ACC112 (cell line): ENCODE results near the gene SHKBP1.
A peak's percentile ranks its signal among the peaks of the same experiment; 100 is the strongest.
"Not testable (repeated sequence)": the region's sequence is repeated elsewhere in the genome, so short reads cannot be mapped to it uniquely, and the experiment has no call there.

ENCODE experiments used
- H2AFZ ChIP-seq: fragments of 200-600 bp; sonication (generic); one replicate; pipeline ENCODE4 v1.6.0; 2017; ENCODE audit warnings: antibody characterized with exemption, low read length; ENCODE audit not compliant: unreplicated experiment
- H3K27ac ChIP-seq: fragments of 200-600 bp; sonication (generic); 2 replicates; pipeline ENCODE4 v1.5.1; 2014; ENCODE audit warnings: low read depth, mild to moderate bottlenecking, antibody characterized with exemption, low read length, moderate library complexity
- H3K27me3 ChIP-seq: fragments of 200-600 bp; sonication (generic); 2 replicates; pipeline ENCODE4 v1.6.1; 2014; ENCODE audit warnings: mild to moderate bottlenecking, antibody characterized with exemption, low read length, moderate library complexity, mixed read lengths; ENCODE audit not compliant: insufficient read depth
- H3K36me3 ChIP-seq: fragments of 200-600 bp; sonication (generic); 2 replicates; pipeline ENCODE4 v1.6.1; 2016; ENCODE audit warnings: mild to moderate bottlenecking, antibody characterized with exemption, low read length, moderate library complexity, mixed read lengths; ENCODE audit not compliant: insufficient read depth
- H3K4me1 ChIP-seq: fragments of 200-600 bp; sonication (generic); one replicate; pipeline ENCODE4 v1.6.1; 2016; ENCODE audit warnings: low read length, mixed read lengths; ENCODE audit not compliant: insufficient read depth, unreplicated experiment, control insufficient read depth
- H3K4me3 ChIP-seq: fragments of 200-600 bp; sonication (generic); 2 replicates; pipeline ENCODE4 v1.5.1; 2014; ENCODE audit warnings: mild to moderate bottlenecking, low read depth, low read length
- H3K79me2 ChIP-seq: fragments of 200-600 bp; sonication (generic); one replicate; pipeline ENCODE4 v1.6.0; 2016; ENCODE audit warnings: low read length; ENCODE audit not compliant: control insufficient read depth, unreplicated experiment, insufficient read depth

Gene SHKBP1

GRCh38 chr19:40559394-40559793, 17.3 kb upstream of the SHKBP1 start:
- Histone ChIP-seq H3K4me1 (no peaks in the 10 kb centered on the region), H3K27ac (no peak overlapping the region), H3K36me3 (no peaks in the 10 kb centered on the region), H3K4me3 (no peak overlapping the region), H2AFZ (no peak overlapping the region), H3K79me2 (no peaks in the 10 kb centered on the region), H3K27me3 (peaks cover 3% of the 10 kb centered on the region; the same call in 1 of the 2 replicates)

DNA sequence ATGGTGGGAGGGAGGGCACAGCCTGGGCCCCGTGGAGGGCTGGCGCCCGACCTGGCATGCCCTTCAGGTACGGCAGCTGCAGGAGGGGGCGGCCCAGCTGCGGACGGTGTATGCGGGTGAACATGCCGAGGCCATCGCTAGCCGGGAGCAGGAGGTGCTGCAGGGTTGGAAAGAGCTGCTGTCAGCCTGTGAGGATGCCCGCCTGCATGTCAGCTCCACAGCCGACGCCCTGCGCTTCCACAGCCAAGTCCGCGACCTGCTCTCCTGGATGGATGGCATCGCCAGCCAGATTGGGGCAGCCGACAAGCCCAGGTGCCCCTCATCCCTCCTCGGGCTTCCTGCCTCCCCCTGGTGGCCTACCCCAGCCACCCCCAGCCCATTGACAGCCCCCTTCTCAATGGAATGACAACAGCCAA, 16.6 kb upstream of the SHKBP1 start:
- Histone ChIP-seq H2AFZ (no peak overlapping the region), H3K4me3 (no peak overlapping the region), H3K27ac (no peak overlapping the region), H3K36me3 (no peaks in the 10 kb centered on the region), H3K27me3 (no peaks in the 10 kb centered on the region), H3K79me2 (no peaks in the 10 kb centered on the region), H3K4me1 (no peaks in the 10 kb centered on the region)

GRCh38 chr19:40561947-40562346, 14.7 kb upstream of the SHKBP1 start:
- H3K27me3 ChIP-seq = no peaks in the 10 kb centered on the region
- no peak overlapping the region for H2AFZ ChIP-seq
- no peaks in the 10 kb centered on the region for H3K36me3 ChIP-seq
- H3K4me1 ChIP-seq = no peaks in the 10 kb centered on the region
- no peaks in the 10 kb centered on the region for H3K79me2 ChIP-seq
- no peak overlapping the region for H3K4me3 ChIP-seq
- H3K27ac ChIP-seq = no peak overlapping the region

- not testable (repeated sequence) for H3K79me2 ChIP-seq, H2AFZ ChIP-seq, H3K27ac ChIP-seq, H3K36me3 ChIP-seq, H3K4me1 ChIP-seq, H3K4me3 ChIP-seq
- H3K27me3 ChIP-seq = peaks cover 14% of the 10 kb centered on the region; the same call in 1 of the 2 replicates
Measured at GRCh38 chr19:40564535-40564934, 12.1 kb upstream of the SHKBP1 start.

DNA sequence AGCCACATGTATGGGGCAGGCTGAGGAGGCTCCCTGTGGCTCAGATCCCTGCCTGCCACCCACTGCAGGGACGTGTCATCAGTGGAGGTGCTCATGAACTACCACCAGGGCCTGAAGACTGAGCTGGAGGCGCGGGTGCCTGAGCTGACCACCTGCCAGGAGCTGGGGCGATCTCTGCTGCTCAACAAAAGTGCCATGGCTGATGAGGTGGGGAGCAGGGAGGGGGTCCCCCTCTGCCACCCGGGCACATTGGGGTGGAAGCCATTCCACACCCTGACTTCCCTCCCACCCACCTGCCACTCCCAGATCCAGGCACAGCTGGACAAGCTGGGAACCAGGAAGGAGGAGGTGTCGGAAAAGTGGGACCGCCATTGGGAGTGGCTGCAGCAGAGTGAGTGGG, 11.3 kb upstream of the SHKBP1 start:
- H3K4me3 ChIP-seq = no peak overlapping the region
- peaks cover 14% of the 10 kb centered on the region; the same call in 1 of the 2 replicates for H3K27me3 ChIP-seq
- no peaks in the 10 kb centered on the region for H3K79me2 ChIP-seq

GRCh38 chr19:40565910-40566495, 10.7 kb upstream of the SHKBP1 start:
- Histone ChIP-seq H3K36me3 (no peaks in the 10 kb centered on the region), H2AFZ (no peak overlapping the region), H3K4me1 (no peaks in the 10 kb centered on the region), H3K4me3 (no peak overlapping the region), H3K79me2 (no peaks in the 10 kb centered on the region), H3K27ac (no peak overlapping the region), H3K27me3 (peaks cover 14% of the 10 kb centered on the region; the same call in 1 of the 2 replicates)

More for the DNA sequence above, 11.3 kb upstream of the SHKBP1 start:
- H3K36me3 ChIP-seq = no peaks in the 10 kb centered on the region
- no peak overlapping the region for H3K27ac ChIP-seq
- H2AFZ ChIP-seq = no peak overlapping the region
- no peaks in the 10 kb centered on the region for H3K4me1 ChIP-seq

DNA sequence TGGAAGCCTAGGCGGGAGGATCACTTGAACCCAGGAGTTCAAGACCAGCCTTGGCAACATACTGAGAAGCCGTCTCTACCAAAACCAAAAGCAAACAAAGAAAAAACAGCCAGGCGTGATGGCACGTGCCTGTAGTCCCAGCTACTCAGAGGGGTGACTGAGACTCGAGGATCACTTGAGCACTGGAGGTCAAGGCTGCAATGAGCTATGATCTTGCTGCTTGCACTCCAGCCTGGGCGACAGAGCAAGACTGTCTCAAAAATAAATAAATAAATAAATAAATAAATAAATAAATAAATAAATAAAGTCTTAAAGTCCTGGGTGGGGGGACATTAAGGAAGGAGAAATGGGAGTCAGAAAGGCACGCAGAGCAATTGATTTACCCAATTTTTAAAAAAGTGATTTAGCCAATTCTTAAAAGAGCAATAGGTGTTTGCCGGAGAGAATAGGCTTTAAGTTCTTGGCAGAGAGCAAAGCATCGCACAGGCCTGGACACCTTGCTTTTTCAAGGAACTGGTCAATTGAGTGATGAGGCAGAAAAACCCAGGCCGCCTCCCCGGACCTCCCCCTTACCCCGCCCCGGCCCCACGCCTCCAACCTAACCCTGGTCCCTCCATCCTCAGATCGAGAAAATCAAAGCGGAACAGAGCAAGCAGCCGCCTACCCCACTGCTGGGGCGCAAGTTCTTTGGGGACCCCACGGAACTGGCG, 9.5 kb upstream of the SHKBP1 start:
- H3K27me3 ChIP-seq = peaks cover 14% of the 10 kb centered on the region; the same call in 1 of the 2 replicates
- H2AFZ ChIP-seq = no peak overlapping the region
- H3K4me3 ChIP-seq = peak overlapping the region; percentile 66

GRCh38 chr19:40567750-40568494, 8.8 kb upstream of the SHKBP1 start:
- H3K79me2 ChIP-seq = no peaks in the 10 kb centered on the region
- H3K4me3 ChIP-seq = peak overlapping the region; percentile 66
- no peak overlapping the region for H3K27ac ChIP-seq
- H3K36me3 ChIP-seq = no peaks in the 10 kb centered on the region
- peaks cover 14% of the 10 kb centered on the region; the same call in 1 of the 2 replicates for H3K27me3 ChIP-seq
- H3K4me1 ChIP-seq = no peaks in the 10 kb centered on the region
- no peak overlapping the region for H2AFZ ChIP-seq

More for the DNA sequence above, 9.5 kb upstream of the SHKBP1 start:
- Histone ChIP-seq H3K79me2 (no peaks in the 10 kb centered on the region), H3K4me1 (no peaks in the 10 kb centered on the region), H3K27ac (no peak overlapping the region), H3K36me3 (no peaks in the 10 kb centered on the region)

DNA sequence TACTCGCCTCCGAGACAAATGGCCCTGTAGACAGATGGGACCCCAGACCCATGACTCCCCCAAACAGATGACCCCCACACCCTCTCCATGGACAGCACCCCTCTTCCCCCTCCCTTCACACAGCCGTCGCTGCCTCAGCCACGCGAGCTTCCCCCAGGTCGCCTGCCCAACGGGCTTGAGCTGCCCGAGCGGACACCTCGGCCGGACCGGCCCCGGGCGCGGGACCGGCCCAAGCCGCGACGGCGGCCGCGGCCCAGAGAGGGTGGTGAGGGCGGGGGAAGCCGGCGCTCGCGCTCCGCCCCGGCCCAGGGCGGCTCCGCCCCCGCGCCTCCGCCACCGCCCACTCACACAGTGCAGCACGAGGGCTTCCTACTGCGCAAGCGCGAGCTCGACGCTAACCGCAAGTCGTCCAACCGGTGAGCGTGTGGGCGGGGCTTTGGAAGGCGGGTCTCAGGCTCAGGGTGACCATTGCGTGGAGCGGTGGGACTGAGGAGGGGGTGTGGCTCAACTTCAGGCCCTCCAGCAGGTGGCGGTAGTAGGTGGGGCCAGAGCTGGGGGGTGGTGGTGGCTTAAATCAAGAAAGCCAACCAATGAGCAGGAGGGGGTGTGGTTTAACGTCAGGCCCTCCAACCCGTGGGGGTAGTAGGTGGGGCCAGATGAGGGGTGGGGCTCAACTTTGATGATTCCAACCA, 6.2 kb upstream of the SHKBP1 start:
- Histone ChIP-seq H3K79me2 (no peaks in the 10 kb centered on the region), H3K27ac (peak overlapping the region; percentile 91), H3K36me3 (no peaks in the 10 kb centered on the region), H3K4me3 (peak overlapping the region; percentile 85), H2AFZ (peak overlapping the region; percentile 96), H3K27me3 (peaks cover 14% of the 10 kb centered on the region; the same call in 1 of the 2 replicates), H3K4me1 (no peaks in the 10 kb centered on the region)

GRCh38 chr19:40571005-40571318, 5.7 kb upstream of the SHKBP1 start:
- Histone ChIP-seq H2AFZ (peak overlapping the region; percentile 75), H3K36me3 (no peaks in the 10 kb centered on the region), H3K79me2 (no peaks in the 10 kb centered on the region), H3K4me3 (peak overlapping the region; percentile 62), H3K4me1 (no peaks in the 10 kb centered on the region), H3K27me3 (peaks cover 14% of the 10 kb centered on the region; the same call in 1 of the 2 replicates), H3K27ac (no peak overlapping the region)
